SK-N-SH treated with all-trans-retinoic acid at 6 μM for 48 hours (cell line): ENCODE measurements around the gene FTO.

Experiments
- ATAC-seq: fragments of 200-7000 bp; cut with Tn5 transposase; 3 replicates; pipeline ENCODE4 v1.9.1; 2020; ENCODE audit warnings: mild to moderate bottlenecking, moderate library complexity
- ARNTL ChIP-seq: fragments of 450-650 bp; formaldehyde crosslinking; IDR thresholded peaks from 2 replicates; pipeline ENCODE4 v1.5.0; 2020; ENCODE audit warnings: low read depth, mild to moderate bottlenecking, moderate library complexity, borderline replicate concordance
- BACH2 ChIP-seq: fragments of 250-450 bp; sonication (Bioruptor Pico); IDR thresholded peaks from 2 replicates; pipeline ENCODE4 v1.9.0; 2021; ENCODE audit warnings: mild to moderate bottlenecking, borderline replicate concordance
- CREB5 ChIP-seq: fragments of 250-450 bp; sonication (Bioruptor Pico); IDR thresholded peaks from 2 replicates; pipeline ENCODE4 v1.5.1; 2020; ENCODE audit warnings: low read depth, mild to moderate bottlenecking, moderate library complexity
- CSDC2 ChIP-seq: fragments of 250-450 bp; sonication (Bioruptor Pico); IDR thresholded peaks from 2 replicates; pipeline ENCODE4 v1.5.0; 2020; ENCODE audit warnings: mild to moderate bottlenecking, moderate library complexity
- ESRRG ChIP-seq: fragments of 250-450 bp; sonication (Bioruptor Pico); IDR thresholded peaks from 2 replicates; pipeline ENCODE4 v1.6.1; 2021; ENCODE audit warnings: mild to moderate bottlenecking
- GLIS3 ChIP-seq: fragments of 250-450 bp; sonication (Bioruptor Pico); IDR thresholded peaks from 2 replicates; pipeline ENCODE4 v1.5.0; 2020; ENCODE audit warnings: mild to moderate bottlenecking, moderate library complexity
- ISL1 ChIP-seq: fragments of 250-450 bp; sonication (Bioruptor Pico); IDR thresholded peaks from 2 replicates; pipeline ENCODE4 v2.1.2; 2022; ENCODE audit warnings: mild to moderate bottlenecking, moderate library complexity
- OSR1 ChIP-seq: fragments of 250-450 bp; sonication (Bioruptor Pico); IDR thresholded peaks from 2 replicates; pipeline ENCODE4 v1.8.0; 2022; ENCODE audit warnings: moderate library complexity, mild to moderate bottlenecking, inconsistent platforms
- POU6F1 ChIP-seq: fragments of 250-450 bp; sonication (Bioruptor Pico); IDR thresholded peaks from 2 replicates; pipeline ENCODE4 v1.8.0; 2021; ENCODE audit warnings: low read depth, mild to moderate bottlenecking, moderate library complexity, borderline replicate concordance
- PPARA ChIP-seq: fragments of 250-450 bp; sonication (Bioruptor Pico); IDR thresholded peaks from 2 replicates; pipeline ENCODE4 v1.5.0; 2020; ENCODE audit warnings: mild to moderate bottlenecking, borderline replicate concordance
- RARB ChIP-seq: fragments of 250-450 bp; sonication (Bioruptor Pico); IDR thresholded peaks from 2 replicates; pipeline ENCODE4 v1.8.0; 2021; ENCODE audit warnings: mild to moderate bottlenecking, moderate library complexity
- SNAI2 ChIP-seq: fragments of 250-450 bp; sonication (Bioruptor Pico); IDR thresholded peaks from 2 replicates; pipeline ENCODE4 v1.5.0; 2020; ENCODE audit warnings: mild to moderate bottlenecking, moderate library complexity
- TCF4 ChIP-seq: fragments of 250-450 bp; sonication (Bioruptor Pico); IDR thresholded peaks from 2 replicates; pipeline ENCODE4 v1.8.0; 2021; ENCODE audit warnings: mild to moderate bottlenecking, moderate library complexity, borderline replicate concordance
- TOX ChIP-seq: fragments of 250-450 bp; sonication (Bioruptor Pico); IDR thresholded peaks from 2 replicates; pipeline ENCODE4 v1.8.0; 2021; ENCODE audit warnings: mild to moderate bottlenecking, moderate library complexity, borderline replicate concordance
- ZC3H10 ChIP-seq: fragments of 250-450 bp; sonication (Bioruptor Pico); IDR thresholded peaks from 2 replicates; pipeline ENCODE4 v1.5.1; 2021; ENCODE audit warnings: mild to moderate bottlenecking, moderate library complexity
- ZFP3 ChIP-seq: fragments of 250-450 bp; sonication (Bioruptor Pico); IDR thresholded peaks from 2 replicates; pipeline ENCODE4 v1.5.0; 2020; ENCODE audit warnings: mild to moderate bottlenecking, moderate library complexity
- ZFP30 ChIP-seq: fragments of 450-650 bp; formaldehyde crosslinking; IDR thresholded peaks from 2 replicates; pipeline ENCODE4 v1.5.0; 2022; ENCODE audit warnings: mild to moderate bottlenecking, moderate library complexity
- ZNF565 ChIP-seq: fragments of 450-650 bp; formaldehyde crosslinking; conservative IDR thresholded peaks from 2 replicates; pipeline ENCODE4 v1.5.0; 2020; ENCODE audit warnings: low read depth, mild to moderate bottlenecking, moderate library complexity
- ZNF70 ChIP-seq: fragments of 450-650 bp; formaldehyde crosslinking; IDR thresholded peaks from 2 replicates; pipeline ENCODE4 v1.5.0; 2020; ENCODE audit warnings: mild to moderate bottlenecking, moderate library complexity
- ZNF8 ChIP-seq: fragments of 450-650 bp; formaldehyde crosslinking; IDR thresholded peaks from 2 replicates; pipeline ENCODE4 v1.5.0; 2020; ENCODE audit warnings: mild to moderate bottlenecking, moderate library complexity
- TF ChIP-seq, protein P1 (sequence below): fragments of 250-450 bp; sonication (Bioruptor Pico); IDR thresholded peaks from 2 replicates; pipeline ENCODE4 v1.8.0; 2020; ENCODE audit warnings: mild to moderate bottlenecking, moderate library complexity, borderline replicate concordance
- TF ChIP-seq, protein P2 (sequence below): fragments of 250-450 bp; sonication (Bioruptor Pico); IDR thresholded peaks from 2 replicates; pipeline ENCODE4 v1.5.1; 2021; ENCODE audit warnings: mild to moderate bottlenecking, moderate library complexity
- TF ChIP-seq, protein P3 (sequence below): fragments of 250-450 bp; sonication (Bioruptor Pico); IDR thresholded peaks from 2 replicates; pipeline ENCODE4 v1.5.0; 2020; ENCODE audit warnings: mild to moderate bottlenecking, moderate library complexity

FTO gene

GRCh38 chr16:53974484-53975080, 270.6 kb downstream of the FTO start:
- ATAC-seq: no peak
- TF ChIP-seq POU6F1: no peak
- TF ChIP-seq ARNTL (CRISPR knock-in tag): no peak
- no peak for TF ChIP-seq GLIS3 (CRISPR knock-in tag)
- no peak for TF ChIP-seq ZFP30
- TF ChIP-seq TOX (CRISPR knock-in tag): no peak
- TF ChIP-seq ISL1 (CRISPR knock-in tag): no peak
- TF ChIP-seq TCF4 (CRISPR knock-in tag): no peak
- no peak for TF ChIP-seq RARB
- TF ChIP-seq ZNF8 (CRISPR knock-in tag): no peak
- TF ChIP-seq ZNF70 (CRISPR knock-in tag): no peak
- no peak for TF ChIP-seq BACH2 (CRISPR knock-in tag)
- no peak for TF ChIP-seq ZNF565 (CRISPR knock-in tag)
- TF ChIP-seq CREB5 (CRISPR knock-in tag): no peak
- TF ChIP-seq, protein P1, sequence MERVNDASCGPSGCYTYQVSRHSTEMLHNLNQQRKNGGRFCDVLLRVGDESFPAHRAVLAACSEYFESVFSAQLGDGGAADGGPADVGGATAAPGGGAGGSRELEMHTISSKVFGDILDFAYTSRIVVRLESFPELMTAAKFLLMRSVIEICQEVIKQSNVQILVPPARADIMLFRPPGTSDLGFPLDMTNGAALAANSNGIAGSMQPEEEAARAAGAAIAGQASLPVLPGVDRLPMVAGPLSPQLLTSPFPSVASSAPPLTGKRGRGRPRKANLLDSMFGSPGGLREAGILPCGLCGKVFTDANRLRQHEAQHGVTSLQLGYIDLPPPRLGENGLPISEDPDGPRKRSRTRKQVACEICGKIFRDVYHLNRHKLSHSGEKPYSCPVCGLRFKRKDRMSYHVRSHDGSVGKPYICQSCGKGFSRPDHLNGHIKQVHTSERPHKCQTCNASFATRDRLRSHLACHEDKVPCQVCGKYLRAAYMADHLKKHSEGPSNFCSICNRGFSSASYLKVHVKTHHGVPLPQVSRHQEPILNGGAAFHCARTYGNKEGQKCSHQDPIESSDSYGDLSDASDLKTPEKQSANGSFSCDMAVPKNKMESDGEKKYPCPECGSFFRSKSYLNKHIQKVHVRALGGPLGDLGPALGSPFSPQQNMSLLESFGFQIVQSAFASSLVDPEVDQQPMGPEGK (CRISPR knock-in tag): no peak
- no peak for TF ChIP-seq ZFP3 (CRISPR knock-in tag)
- TF ChIP-seq, protein P2, sequence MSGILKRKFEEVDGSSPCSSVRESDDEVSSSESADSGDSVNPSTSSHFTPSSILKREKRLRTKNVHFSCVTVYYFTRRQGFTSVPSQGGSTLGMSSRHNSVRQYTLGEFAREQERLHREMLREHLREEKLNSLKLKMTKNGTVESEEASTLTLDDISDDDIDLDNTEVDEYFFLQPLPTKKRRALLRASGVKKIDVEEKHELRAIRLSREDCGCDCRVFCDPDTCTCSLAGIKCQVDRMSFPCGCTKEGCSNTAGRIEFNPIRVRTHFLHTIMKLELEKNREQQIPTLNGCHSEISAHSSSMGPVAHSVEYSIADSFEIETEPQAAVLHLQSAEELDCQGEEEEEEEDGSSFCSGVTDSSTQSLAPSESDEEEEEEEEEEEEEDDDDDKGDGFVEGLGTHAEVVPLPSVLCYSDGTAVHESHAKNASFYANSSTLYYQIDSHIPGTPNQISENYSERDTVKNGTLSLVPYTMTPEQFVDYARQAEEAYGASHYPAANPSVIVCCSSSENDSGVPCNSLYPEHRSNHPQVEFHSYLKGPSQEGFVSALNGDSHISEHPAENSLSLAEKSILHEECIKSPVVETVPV: no peak
- TF ChIP-seq, protein P3, sequence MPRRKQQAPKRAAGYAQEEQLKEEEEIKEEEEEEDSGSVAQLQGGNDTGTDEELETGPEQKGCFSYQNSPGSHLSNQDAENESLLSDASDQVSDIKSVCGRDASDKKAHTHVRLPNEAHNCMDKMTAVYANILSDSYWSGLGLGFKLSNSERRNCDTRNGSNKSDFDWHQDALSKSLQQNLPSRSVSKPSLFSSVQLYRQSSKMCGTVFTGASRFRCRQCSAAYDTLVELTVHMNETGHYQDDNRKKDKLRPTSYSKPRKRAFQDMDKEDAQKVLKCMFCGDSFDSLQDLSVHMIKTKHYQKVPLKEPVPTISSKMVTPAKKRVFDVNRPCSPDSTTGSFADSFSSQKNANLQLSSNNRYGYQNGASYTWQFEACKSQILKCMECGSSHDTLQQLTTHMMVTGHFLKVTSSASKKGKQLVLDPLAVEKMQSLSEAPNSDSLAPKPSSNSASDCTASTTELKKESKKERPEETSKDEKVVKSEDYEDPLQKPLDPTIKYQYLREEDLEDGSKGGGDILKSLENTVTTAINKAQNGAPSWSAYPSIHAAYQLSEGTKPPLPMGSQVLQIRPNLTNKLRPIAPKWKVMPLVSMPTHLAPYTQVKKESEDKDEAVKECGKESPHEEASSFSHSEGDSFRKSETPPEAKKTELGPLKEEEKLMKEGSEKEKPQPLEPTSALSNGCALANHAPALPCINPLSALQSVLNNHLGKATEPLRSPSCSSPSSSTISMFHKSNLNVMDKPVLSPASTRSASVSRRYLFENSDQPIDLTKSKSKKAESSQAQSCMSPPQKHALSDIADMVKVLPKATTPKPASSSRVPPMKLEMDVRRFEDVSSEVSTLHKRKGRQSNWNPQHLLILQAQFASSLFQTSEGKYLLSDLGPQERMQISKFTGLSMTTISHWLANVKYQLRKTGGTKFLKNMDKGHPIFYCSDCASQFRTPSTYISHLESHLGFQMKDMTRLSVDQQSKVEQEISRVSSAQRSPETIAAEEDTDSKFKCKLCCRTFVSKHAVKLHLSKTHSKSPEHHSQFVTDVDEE (CRISPR knock-in tag): no peak
- no peak for TF ChIP-seq ESRRG (CRISPR knock-in tag)
- TF ChIP-seq OSR1 (CRISPR knock-in tag): no peak

- ATAC-seq: no peak
- TF ChIP-seq, protein P1 (CRISPR knock-in tag): no peak
- no peak for TF ChIP-seq ZC3H10 (CRISPR knock-in tag)
- TF ChIP-seq ESRRG (CRISPR knock-in tag): no peak
- TF ChIP-seq TOX (CRISPR knock-in tag): no peak
- TF ChIP-seq CSDC2 (CRISPR knock-in tag): no peak
- no peak for TF ChIP-seq SNAI2 (CRISPR knock-in tag)
- TF ChIP-seq POU6F1: no peak
- no peak for TF ChIP-seq ZFP30
- TF ChIP-seq PPARA (CRISPR knock-in tag): no peak
- TF ChIP-seq CREB5 (CRISPR knock-in tag): no peak
- TF ChIP-seq ZNF565 (CRISPR knock-in tag): no peak
- TF ChIP-seq OSR1 (CRISPR knock-in tag): no peak
- TF ChIP-seq ZFP3 (CRISPR knock-in tag): no peak
- TF ChIP-seq ISL1 (CRISPR knock-in tag): no peak
Measured at GRCh38 chr16:53980675-53981074, 276.7 kb downstream of the FTO start.
